Thyroid gland (tissue), 4 donors: ENCODE data around the gene CASR. TPM values are rescaled to one million over a fixed set of nuclear protein-coding genes. Genes with fewer than 3 reads are reported as not detected.

ENCODE experiments used
- DNase-seq, 2 donors: peaks; one replicate each; pipeline ENCODE4 v3.0.0-alpha.2; 2019
- H3K27ac ChIP-seq, 3 donors: fragments of 200-600 bp; sonication (generic); 1 replicate in 2 of 3; 2 replicates in 1 of 3; pipeline ENCODE4 v1.5.1; 2016 to 2019; ENCODE audit warnings: mild to moderate bottlenecking in 1 of 3, moderate library complexity in 1 of 3
- H3K27me3 ChIP-seq: fragments of 200-600 bp; sonication (generic); one replicate; pipeline ENCODE4 v1.5.1; 2019
- H3K36me3 ChIP-seq, 2 donors: fragments of 200-600 bp; sonication (generic); one replicate each; pipeline ENCODE4 v1.5.1; 2016 to 2019
- H3K4me1 ChIP-seq, 2 donors: fragments of 200-600 bp; sonication (generic); one replicate each; pipeline ENCODE4 v1.5.1; 2017 to 2019
- H3K4me3 ChIP-seq, 3 donors: fragments of 200-600 bp; sonication (generic); replicated peaks in 1 of 3; 1 replicate in 2 of 3; 2 replicates in 1 of 3; pipeline ENCODE4 v1.5.1; 2016; ENCODE audit warnings: mild to moderate bottlenecking in 1 of 3
- H3K9me3 ChIP-seq: fragments of 200-600 bp; sonication (generic); one replicate; pipeline ENCODE4 v1.5.1; 2017
- CTCF ChIP-seq, 6 experiments: fragments of 200-600 bp in 3 of 6; fragments of 450-650 bp in 3 of 6; sonication (generic) in 3 of 6; IDR thresholded peaks; one replicate each; pipeline ENCODE4 v1.5.1; 2016 to 2019; ENCODE audit warnings: antibody characterized with exemption in 6 of 6, mild to moderate bottlenecking in 2 of 6, inconsistent platforms in 1 of 6, moderate library complexity in 1 of 6
- POLR2A ChIP-seq, 2 donors: fragments of 450-650 bp; IDR thresholded peaks; one replicate each; pipeline ENCODE4 v1.6.1; 2017; ENCODE audit warnings: antibody characterized with exemption in 2 of 2, mild to moderate bottlenecking in 2 of 2, moderate library complexity in 1 of 2
- WGBS, 2 donors: methylation state at CpG; one replicate each; pipeline ENCODE4 v1.1.5; 2017; 5-methylcytosine and 5-hydroxymethylcytosine counted together
- intact Hi-C: fragments of 100-400 bp; cut with DNase I; formaldehyde crosslinking; loops from one replicate; pipeline ENCODE4 v1.15.1; 2023
- total RNA-seq, 4 donors: library from RNA; depleted of rRNA; stranded (reverse); fragments of >200 nt; gene quantifications; one replicate each; pipeline ENCODE4 v1.2.3, GENCODE V29; 2016

CASR gene
- total RNA-seq, 4 donors from 2014 or later = under 0.01 to 1.2 (median 0.17) TPM; not detected in 1

- no peak for DNase-seq
- 66 to 80% methylated on average over 5 of the region's 5 CpGs for WGBS, 2 donors
- TF ChIP-seq CTCF (IDR thresholded peaks at IDR 0.05) (no peak), POLR2A (IDR thresholded peaks at IDR 0.05) (no peak)
- H3K9me3 ChIP-seq = no peaks in the 10 kb centered on the region
- no peak overlapping the region for H3K4me3 ChIP-seq
- intact Hi-C loops = no loop called here
- no peaks in the 10 kb centered on the region for H3K27me3 ChIP-seq
- H3K36me3 ChIP-seq = no peaks in the 10 kb centered on the region
- H3K4me1 ChIP-seq = no peaks in the 10 kb centered on the region
- no peak overlapping the region for H3K27ac ChIP-seq
These were observed 132.9 kb downstream of the CASR start for GRCh38 chr3:122316368-122316767.

- DNase-seq = no peak
- H3K4me1 ChIP-seq = no peaks in the 10 kb centered on the region
- 94% methylated on average over 2 of the region's 2 CpGs for WGBS, 2 donors
- H3K36me3 ChIP-seq = no peaks in the 10 kb centered on the region
- H3K4me3 ChIP-seq = no peak overlapping the region
- no peaks in the 10 kb centered on the region for H3K27me3 ChIP-seq
- H3K9me3 ChIP-seq = no peaks in the 10 kb centered on the region
- no peak overlapping the region for H3K27ac ChIP-seq
- intact Hi-C loops = no loop called here
- TF ChIP-seq POLR2A (IDR thresholded peaks at IDR 0.05) (no peak), CTCF (IDR thresholded peaks at IDR 0.05) (no peak)
These were observed 135.2 kb downstream of the CASR start for GRCh38 chr3:122318620-122319019.

- no peak for DNase-seq
- 83 to 86% methylated on average over 5 of the region's 5 CpGs for WGBS, 2 donors
- no peak overlapping the region for H3K4me3 ChIP-seq
- H3K27ac ChIP-seq = no peak overlapping the region
- H3K9me3 ChIP-seq = no peaks in the 10 kb centered on the region
- H3K36me3 ChIP-seq = no peaks in the 10 kb centered on the region
- TF ChIP-seq POLR2A (IDR thresholded peaks at IDR 0.05) = no peak
- no peak for TF ChIP-seq CTCF (IDR thresholded peaks at IDR 0.05)
- H3K27me3 ChIP-seq = no peaks in the 10 kb centered on the region
- no peaks in the 10 kb centered on the region for H3K4me1 ChIP-seq
- intact Hi-C loops = no loop called here
These were observed 138.9 kb downstream of the CASR start for GRCh38 chr3:122322095-122323075.

- Histone ChIP-seq H3K4me1 (no peaks in the 10 kb centered on the region), H3K27ac (no peak within 1 kb of the TSS), H3K27me3 (no peaks in the 10 kb centered on the region), H3K9me3 (no peaks in the 10 kb centered on the region), H3K36me3 (no peaks in the 10 kb centered on the region), H3K4me3 (no peak within 1 kb of the TSS)
- DNase-seq = no peak
- 66 to 72% methylated on average over 6 of the region's 6 CpGs for WGBS, 2 donors
- no peak for TF ChIP-seq POLR2A (IDR thresholded peaks at IDR 0.05)
- TF ChIP-seq CTCF (IDR thresholded peaks at IDR 0.05) = no peak
- intact Hi-C loops = no loop called here
These were observed 141.4 kb downstream of the CASR start, which contains the start of gene CSTA for GRCh38 chr3:122324871-122325323. CSTA (plus strand) TSS chr3:122325248; CDS start chr3:122325293, 45 bp downstream.

- Histone ChIP-seq H3K27me3 (no peaks in the 10 kb centered on the region), H3K4me3 (no peak overlapping the region), H3K36me3 (no peaks in the 10 kb centered on the region), H3K27ac (no peak overlapping the region), H3K4me1 (no peaks in the 10 kb centered on the region), H3K9me3 (no peaks in the 10 kb centered on the region)
- intact Hi-C loops = no loop called here
- 91 to 95% methylated on average over 3 of the region's 3 CpGs for WGBS, 2 donors
- no peak for DNase-seq
- no peak for TF ChIP-seq POLR2A (IDR thresholded peaks at IDR 0.05)
- TF ChIP-seq CTCF (IDR thresholded peaks at IDR 0.05) = no peak
These were observed 142.3 kb downstream of the CASR start for GRCh38 chr3:122325769-122326168.
